Kidney (tissue), 14 donors: ENCODE results near the gene EYA4. TPM values are rescaled to one million over a fixed set of nuclear protein-coding genes. Genes with fewer than 3 reads are reported as not detected.

Experiments
- DNase-seq, 5 donors: peaks; one replicate each; pipeline ENCODE4 v3.0.0-alpha.2; 2013 to 2020
- FAIRE-seq: peaks from 2 replicates; lab custom pipeline; 2012; peaks lifted over from hg19 to GRCh38; lab: Jason Lieb, UNC
- H3K27ac ChIP-seq, 2 donors: one replicate each; pipeline ENCODE4 v1.7.0; 2013; ENCODE audit warnings: low read depth in 2 of 2, low read length in 2 of 2, inconsistent platforms in 1 of 2
- H3K27me3 ChIP-seq: one replicate; pipeline ENCODE4 v1.7.1; 2013; ENCODE audit warnings: low read length, inconsistent platforms; ENCODE audit not compliant: control insufficient read depth, insufficient read depth
- H3K36me3 ChIP-seq, 3 donors: one replicate each; pipeline versions ENCODE4 v1.7.0 to v1.7.1; 2013; ENCODE audit warnings: low read length in 3 of 3, control low read depth in 1 of 3, inconsistent platforms in 1 of 3; ENCODE audit not compliant: insufficient read depth in 3 of 3, control insufficient read depth in 2 of 3
- H3K4me1 ChIP-seq, 3 donors: one replicate each; pipeline versions ENCODE4 v1.7.0 to v1.7.1; 2013; ENCODE audit warnings: low read length in 3 of 3, inconsistent platforms in 1 of 3, low read depth in 1 of 3; ENCODE audit not compliant: control insufficient read depth in 2 of 3, insufficient read depth in 2 of 3
- H3K4me3 ChIP-seq, 3 donors: one replicate each; pipeline versions ENCODE4 v1.7.0 to v1.8.1; 2013; ENCODE audit warnings: low read length in 3 of 3, control low read depth in 1 of 3, inconsistent platforms in 1 of 3
- H3K9ac ChIP-seq, 3 donors: one replicate each; pipeline versions ENCODE4 v1.7.0 to v1.7.1; 2013; ENCODE audit warnings: low read length in 3 of 3, control low read depth in 1 of 3, inconsistent platforms in 1 of 3
- H3K9me3 ChIP-seq, 3 donors: one replicate each; pipeline versions ENCODE4 v1.7.0 to v1.7.1; 2013; ENCODE audit warnings: low read length in 3 of 3, control low read depth in 1 of 3, inconsistent platforms in 1 of 3; ENCODE audit not compliant: control insufficient read depth in 2 of 3, insufficient read depth in 1 of 3
- intact Hi-C: fragments of 100-400 bp; cut with DNase I; formaldehyde crosslinking; loops from one replicate; pipeline ENCODE4 v1.11.1; 2022
- polyA plus RNA-seq: library from polyadenylated mRNA; stranded (reverse); fragments of 350-450 nt; fragmentation: Illumina TruSeq; extraction: RNeasy Lipid Tissue Mini Kit (QIAGEN cat#74804); gene quantifications from one replicate; pipeline ENCODE4 v1.2.3, GENCODE V29; 2014; ENCODE audit warnings: low read depth, low replicate concordance; ENCODE audit not compliant: insufficient read depth
- total RNA-seq: library from RNA; stranded (reverse); fragmentation: NEBNext Ultra II Directional; extraction: Animal tissue kit (Norgen Biotek cat#: 25700); gene quantifications from one replicate; pipeline ENCODE4 v1.2.1, GENCODE V29; 2021
- TF ChIP-seq, protein P1 (sequence below): IDR thresholded peaks from 3 replicates; pipeline ENCODE4 v1.5.1; 2012; ENCODE audit warnings: mild to moderate bottlenecking, moderate library complexity, borderline replicate concordance; ENCODE audit not compliant: insufficient read depth; ENCODE audit errors: extremely low read depth
- donor health status: control.
- donor health status: control.
- donor health status: control.
- donor health status: control.
- donor health status: control.
- donor health status: DM: yes; HTN: yes; CAD: no.
- donor health status: Normal renal cell carcinoma (clear cell type).

Gene EYA4
- total and polyA plus RNA-seq, 2 donors from 2014 or later = 0.99 to 5.0 TPM

DNA sequence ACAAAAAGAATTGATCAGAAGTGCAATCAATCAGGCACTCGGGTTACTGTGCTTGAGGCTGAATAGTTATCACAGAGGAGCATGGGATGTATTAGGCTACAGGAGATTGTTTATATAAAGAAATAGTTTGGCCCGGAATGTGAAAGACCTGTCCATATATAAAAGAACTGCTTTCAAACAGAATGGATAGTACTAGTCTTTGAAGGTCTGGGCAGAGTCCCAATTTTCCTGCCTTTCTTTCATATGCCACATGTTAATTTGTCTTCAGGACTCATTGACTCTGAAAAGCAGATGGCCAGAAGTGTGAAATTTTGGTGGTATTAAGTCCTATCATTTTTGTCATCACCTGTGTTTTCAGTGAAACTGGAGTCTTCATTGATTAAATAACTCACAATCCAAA is 314.5 kb downstream of the EYA4 start:
- DNase-seq (no peak), FAIRE-seq (no peak)
- Histone ChIP-seq H3K27me3 (no peaks in the 10 kb centered on the region), H3K9ac (no peak overlapping the region), H3K36me3 (no peaks in the 10 kb centered on the region), H3K4me1 (no peaks in the 10 kb centered on the region), H3K4me3 (no peak overlapping the region), H3K27ac (no peak overlapping the region), H3K9me3 (peaks cover 0 to 13% (median 0%) of the 10 kb centered on the region in 3 donors)
- intact Hi-C loops = no loop called here
- TF ChIP-seq, protein P1, sequence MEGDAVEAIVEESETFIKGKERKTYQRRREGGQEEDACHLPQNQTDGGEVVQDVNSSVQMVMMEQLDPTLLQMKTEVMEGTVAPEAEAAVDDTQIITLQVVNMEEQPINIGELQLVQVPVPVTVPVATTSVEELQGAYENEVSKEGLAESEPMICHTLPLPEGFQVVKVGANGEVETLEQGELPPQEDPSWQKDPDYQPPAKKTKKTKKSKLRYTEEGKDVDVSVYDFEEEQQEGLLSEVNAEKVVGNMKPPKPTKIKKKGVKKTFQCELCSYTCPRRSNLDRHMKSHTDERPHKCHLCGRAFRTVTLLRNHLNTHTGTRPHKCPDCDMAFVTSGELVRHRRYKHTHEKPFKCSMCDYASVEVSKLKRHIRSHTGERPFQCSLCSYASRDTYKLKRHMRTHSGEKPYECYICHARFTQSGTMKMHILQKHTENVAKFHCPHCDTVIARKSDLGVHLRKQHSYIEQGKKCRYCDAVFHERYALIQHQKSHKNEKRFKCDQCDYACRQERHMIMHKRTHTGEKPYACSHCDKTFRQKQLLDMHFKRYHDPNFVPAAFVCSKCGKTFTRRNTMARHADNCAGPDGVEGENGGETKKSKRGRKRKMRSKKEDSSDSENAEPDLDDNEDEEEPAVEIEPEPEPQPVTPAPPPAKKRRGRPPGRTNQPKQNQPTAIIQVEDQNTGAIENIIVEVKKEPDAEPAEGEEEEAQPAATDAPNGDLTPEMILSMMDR = no peak

DNA sequence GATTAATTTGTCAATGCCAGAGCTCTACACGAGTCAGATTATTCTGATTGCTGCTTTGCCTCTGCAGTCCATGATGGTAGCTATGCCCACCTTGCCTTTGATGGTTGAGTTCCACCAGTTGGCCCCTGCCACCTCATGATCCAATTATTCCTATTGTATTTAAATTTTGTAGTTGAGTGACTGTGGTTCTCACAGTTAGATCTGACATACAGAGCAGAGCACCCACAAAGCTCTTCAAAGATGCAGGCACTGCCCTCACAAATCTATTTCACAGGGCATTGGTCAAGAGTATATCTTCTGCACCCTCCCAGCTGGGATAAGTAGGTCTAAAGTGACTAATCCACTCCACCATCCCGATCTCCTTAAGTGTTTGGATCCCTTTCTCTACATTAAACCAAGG is 318.8 kb downstream of the EYA4 start:
- Histone ChIP-seq H3K27ac (no peak overlapping the region), H3K4me3 (no peak overlapping the region)
- no peak for FAIRE-seq

DNA sequence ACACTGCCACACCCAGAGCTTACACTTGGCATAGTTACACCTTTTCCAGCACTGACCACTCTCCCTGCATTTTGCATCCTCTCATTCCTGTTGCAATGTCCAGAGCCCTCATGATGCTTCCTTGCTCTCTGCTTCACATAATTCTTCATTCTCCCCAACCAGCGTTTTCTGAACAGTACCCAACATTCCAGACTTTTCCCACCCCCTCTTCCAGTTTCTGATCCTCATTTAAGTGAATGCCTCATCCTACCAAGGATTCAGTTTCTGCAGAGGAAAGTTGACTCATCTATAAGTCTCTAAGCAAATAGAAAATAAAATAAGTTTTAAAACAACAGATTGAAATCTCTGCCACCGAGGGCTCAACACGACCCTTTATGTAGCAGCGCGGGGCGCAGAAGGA is 326.5 kb downstream of the EYA4 start:
- Histone ChIP-seq H3K36me3 (no peaks in the 10 kb centered on the region), H3K9ac (no peak overlapping the region), H3K4me3 (no peak overlapping the region), H3K27ac (no peak overlapping the region), H3K27me3 (no peaks in the 10 kb centered on the region), H3K9me3 (no peaks in the 10 kb centered on the region), H3K4me1 (peaks cover 0 to 4% (median 2%) of the 10 kb centered on the region in 3 donors)
- TF ChIP-seq, protein P1 = no peak
- no peak for DNase-seq
- intact Hi-C loops = loop anchor here (10.0 kb wide), 1 partner anchor 347 kb away; no protein-coding TSS in a partner anchor
- no peak for FAIRE-seq

More for the DNA sequence above, 318.8 kb downstream of the EYA4 start:
- TF ChIP-seq, protein P1 = no peak
- Histone ChIP-seq H3K36me3 (no peaks in the 10 kb centered on the region), H3K27me3 (no peaks in the 10 kb centered on the region), H3K9ac (no peak overlapping the region), H3K4me1 (no peaks in the 10 kb centered on the region), H3K9me3 (peaks cover 0 to 13% (median 0%) of the 10 kb centered on the region in 3 donors)
- DNase-seq = no peak
- intact Hi-C loops = loop anchor here (10.0 kb wide), 1 partner anchor 355 kb away; no protein-coding TSS in a partner anchor
